Activated CD8-positive, alpha-beta memory T cell treated with anti-CD3 and anti-CD28 coated beads, Interleukin-2, amount 50 U/mL, for 4 hours (primary cell): ENCODE results near the gene MED13L.

Source experiments
- DNase-seq: peaks from one replicate; pipeline ENCODE4 v3.0.0-alpha.2; 2020

MED13L gene

DNA sequence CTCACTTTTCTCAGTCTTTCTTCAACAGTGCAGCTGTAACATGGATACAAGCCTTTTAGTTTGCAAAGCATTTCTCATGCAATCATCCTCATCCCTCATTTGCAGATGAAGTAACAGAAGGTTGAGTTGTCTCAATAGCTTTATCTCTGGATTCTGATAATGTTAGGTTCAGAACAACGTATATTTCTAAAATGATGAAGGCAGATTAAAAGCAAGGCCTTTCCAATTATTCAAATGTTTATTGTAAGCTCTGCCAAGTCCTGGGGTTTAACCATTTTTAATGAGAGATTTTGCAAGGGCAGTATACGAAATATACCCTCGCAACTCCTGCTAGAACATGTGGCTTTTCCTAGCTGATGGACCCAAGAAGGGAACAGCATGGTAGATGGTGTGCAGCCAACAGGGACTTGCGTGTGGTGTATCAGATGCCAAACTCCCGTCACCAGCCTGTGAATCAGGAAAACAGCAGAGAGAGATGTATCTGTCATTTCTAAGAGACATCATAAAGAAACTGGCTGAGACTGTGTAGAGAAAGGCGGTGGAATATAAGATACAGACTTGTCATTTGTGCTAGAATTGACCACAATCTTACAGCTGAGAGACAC lies 319.7 kb downstream of the MED13L start:
- no peak for DNase-seq

DNA sequence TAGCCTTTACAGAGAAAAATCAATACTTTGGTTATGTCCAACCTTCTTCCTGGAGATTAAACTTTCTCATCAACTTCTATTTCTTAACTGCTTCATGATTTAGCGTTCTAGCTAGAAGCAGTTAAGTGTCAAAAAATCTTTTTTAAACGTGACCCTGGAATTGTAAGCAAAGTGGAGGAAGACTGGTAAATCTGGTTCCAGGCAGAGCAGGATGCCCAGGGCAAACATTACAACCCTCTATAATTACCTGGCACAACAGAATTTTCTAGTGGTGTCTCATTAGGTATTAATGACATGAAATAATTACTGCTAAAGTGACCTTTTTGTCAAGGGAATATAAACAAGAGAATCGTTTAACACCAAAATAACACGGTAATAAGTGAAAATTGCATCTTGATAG lies 320.8 kb downstream of the MED13L start:
- DNase-seq: no peak

DNA sequence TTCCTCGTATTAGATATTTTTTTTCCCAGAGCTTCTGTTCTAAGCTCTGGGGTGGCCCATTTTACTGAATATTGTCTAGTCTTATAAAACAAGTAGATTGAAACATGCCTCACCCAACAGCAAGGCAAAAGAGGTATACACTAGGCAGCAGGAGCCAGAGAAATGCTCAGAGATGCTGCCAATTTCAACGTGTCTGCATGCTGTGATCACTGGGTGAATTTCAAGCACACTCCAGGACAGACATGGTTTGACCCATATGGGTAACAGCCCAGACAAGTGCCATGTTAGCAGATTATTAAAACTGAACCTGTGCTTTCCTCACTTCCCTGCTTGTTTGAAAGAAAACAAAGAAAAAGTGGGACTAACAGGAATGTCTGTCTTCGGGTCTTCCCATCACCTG lies 321.3 kb downstream of the MED13L start:
- no peak for DNase-seq

DNA sequence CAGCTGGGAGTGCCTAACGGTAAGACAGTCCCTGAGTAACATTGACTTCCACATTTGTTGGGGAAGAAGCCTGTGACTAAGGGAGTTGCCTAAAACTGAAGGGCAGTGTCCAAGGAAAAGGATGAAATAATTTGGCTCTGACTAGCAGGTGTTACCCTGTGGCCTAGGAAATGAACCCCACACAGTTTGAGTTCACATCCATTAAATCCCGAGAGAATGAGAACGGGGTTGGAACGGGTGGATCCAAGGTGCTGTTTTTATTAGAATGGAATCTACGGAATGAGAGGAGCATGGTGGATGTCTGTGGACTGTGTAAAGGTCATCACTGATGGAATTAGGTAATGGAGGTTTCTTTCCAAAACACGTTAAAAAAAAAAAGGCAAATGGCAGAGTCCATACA lies 324.0 kb downstream of the MED13L start:
- DNase-seq: no peak

DNA sequence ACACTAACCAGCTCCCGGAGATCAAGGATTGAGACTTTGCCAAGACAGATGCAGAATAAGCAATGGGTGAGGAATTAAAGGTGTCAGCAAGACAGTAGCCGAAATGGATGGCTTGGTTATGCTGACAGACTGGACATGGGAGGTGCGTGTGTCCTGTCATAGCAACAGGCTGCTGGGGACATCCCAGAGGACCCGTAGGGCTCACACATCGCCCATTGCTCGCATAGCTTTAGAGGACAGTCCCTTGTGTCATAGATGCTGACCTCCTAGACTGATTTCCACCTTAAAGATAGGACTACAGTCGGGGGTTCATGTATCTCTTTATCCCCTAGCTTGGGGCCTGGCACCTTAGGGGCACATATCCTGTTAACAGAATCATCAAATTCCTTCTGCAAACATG lies 324.5 kb downstream of the MED13L start:
- no peak for DNase-seq

DNA sequence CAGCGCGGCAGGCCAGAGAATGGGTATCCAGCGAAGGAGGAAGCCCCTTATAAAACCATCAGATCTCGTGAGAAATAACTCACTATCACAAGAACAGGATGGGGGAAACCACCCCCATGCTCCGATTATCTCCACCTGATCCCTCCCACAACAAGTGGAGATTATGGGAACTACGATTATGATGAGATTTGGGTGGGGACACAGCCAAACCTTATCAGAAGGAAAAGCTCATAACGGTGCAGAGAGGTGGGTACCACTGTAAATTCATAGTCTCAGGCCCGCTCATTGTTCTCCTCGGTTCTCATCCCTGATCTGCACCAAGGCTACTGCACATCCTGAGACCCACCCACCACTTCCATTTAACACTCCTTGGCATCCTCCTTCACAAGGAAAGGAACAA lies 326.5 kb downstream of the MED13L start:
- DNase-seq: no peak

DNA sequence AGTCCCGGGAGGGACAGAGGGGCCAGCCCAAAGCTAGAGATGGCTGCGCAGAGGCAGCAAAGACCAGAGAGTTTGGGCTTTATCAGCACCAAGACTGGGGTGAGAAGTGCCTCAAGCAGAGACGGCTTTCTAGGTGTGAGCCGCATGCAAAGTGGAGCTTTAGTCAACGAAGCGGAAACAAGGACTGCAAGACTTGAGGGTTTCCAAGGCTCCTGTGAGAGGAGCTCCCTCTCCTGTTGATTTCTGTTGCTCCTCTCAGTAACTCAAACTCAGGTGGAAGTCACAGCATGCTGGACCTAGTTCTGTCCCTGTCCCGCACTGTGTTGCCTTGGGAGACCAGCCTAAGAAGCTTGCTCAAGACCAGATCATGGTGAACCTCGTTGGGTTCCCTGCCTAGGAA lies 327.8 kb downstream of the MED13L start:
- no peak for DNase-seq

DNA sequence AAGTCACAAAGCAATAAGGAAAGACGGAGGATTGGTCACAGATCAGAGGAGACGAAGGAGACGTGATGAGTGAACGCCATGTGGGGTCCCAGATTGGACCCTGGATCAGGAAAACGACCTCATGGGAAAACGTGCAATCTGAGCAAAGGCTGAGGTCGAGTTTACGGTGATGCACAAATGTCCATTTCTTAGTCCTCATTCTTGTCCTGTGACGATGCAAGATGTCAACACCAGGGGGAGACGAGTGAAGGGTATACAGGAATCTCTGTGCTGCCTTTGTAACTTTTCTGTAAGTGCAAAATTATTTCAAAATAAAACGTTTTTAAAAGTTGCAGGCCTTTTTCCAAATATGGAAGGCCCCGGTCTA lies 329.8 kb downstream of the MED13L start:
- no peak for DNase-seq

DNA sequence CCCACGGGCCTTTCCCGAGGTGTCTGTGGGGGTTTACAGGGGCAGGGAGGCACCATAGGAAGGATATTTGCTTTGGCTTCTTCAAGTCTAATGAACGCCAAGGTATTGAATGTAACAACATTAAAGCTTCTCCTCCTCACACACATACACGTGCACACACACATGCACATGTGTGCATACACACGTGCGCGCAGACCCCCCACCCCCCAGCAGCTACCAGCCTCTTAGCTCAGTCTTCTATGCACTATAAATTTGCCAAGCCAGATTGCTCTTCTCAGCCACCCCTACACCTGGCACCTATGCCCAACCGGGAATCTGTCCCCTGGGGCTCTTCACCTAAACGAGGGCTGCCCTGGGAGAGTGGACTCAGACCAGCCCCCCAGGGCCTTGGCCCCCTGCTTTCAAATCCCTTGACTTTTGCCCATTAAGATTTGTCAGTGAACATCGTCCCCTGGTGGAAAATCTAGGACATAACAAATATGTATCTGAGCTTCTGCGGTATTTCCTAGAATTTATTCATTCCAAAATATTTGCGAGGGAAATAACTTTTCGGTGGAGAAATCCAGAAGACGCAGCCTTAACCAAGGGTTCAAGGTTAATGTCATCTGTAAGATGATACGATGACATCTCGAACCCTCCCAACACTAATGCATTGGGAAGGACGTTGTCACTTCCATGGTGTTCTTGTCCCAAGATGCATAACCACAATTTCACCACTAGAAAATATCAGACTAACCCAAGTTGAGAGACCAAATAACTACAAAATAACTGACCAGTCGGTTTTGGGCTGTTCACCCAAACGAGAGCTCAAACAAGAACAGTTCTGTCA lies 330.4 kb downstream of the MED13L start:
- DNase-seq: no peak

DNA sequence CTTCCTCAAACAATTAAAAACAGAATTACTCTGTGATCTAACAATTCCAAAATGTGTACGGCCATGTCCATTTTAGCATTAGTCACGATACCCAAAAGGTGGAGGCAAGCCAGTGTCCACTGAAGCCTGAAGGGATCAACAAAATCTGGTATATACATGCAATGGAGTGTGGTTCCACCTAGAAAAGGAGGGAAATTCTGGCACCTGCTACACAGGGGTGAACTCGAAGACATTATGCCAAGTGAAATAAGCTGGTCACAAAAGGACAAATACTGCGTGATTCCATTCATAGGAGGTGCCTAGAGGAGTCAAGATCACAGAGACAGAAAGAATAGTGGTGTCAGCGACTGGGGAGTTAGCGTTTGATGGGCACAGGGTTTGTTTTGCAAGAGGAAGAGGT lies 331.4 kb downstream of the MED13L start:
- no peak for DNase-seq

DNA sequence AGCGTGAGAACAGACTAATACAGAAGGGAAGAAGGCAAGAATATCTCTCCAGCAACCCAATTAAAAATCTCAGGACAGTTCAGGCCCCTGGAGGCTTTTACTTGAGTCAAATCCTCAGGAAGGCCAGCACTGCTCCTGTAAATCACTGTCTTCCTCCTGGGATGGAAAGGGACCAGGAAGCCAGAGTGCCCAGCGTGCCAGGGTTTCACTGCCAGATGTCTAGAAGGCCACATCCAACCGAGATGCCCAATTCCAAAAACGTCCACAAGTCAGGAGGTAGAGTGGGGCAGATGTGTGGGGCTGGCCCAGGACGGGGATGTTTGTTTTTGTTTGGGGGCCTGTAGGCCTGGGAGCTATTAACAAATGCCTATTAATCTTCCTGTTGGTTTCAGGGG lies 332.0 kb downstream of the MED13L start:
- no peak for DNase-seq

DNA sequence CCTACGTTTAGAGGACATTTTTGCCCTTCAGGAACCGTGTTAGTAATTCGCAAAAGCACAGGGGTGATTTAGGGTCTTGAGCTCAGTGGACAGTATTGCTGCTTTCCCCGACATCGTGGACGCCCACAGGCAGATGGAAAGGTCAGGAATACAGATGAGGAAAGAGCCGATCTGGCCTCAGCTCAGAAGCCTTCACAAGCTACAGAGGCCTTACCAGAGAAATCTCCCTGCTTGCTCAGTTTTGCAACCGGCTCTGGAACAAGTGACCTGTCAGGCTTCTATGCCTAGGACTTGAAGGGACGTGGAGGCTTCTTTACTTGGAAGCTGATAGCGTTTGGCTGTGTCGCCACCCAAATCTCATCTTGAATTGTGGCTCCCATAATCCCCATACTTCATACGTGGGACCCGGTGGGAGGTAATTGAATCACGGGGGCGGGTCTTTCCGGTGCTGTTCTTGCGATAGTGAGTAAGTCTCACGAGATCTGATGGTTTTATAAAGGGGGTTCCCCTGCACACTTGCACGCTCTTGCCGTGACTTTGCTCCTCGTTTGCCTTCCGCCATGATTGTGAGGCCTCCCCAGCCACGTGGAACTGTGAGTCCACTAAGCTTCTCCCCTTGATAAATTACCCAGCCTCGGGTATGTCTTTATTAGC lies 332.5 kb downstream of the MED13L start:
- DNase-seq: no peak

DNA sequence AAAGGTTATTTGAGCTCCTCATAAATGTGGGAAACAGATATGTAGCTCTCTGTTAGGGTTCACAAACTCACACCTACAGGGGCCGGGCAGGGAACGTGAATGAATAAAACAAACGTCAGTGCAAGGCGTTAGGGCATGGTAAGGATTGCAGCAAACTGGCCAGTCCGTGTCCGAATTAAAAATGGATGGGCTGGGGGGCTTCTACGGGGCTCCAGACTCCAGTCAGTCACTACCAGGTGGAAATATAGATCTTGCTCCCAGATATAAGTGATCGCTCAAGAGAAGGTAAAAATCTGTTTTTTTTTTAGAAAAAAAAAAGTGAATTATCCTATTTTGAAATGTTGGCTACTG lies 333.1 kb downstream of the MED13L start:
- no peak for DNase-seq

DNA sequence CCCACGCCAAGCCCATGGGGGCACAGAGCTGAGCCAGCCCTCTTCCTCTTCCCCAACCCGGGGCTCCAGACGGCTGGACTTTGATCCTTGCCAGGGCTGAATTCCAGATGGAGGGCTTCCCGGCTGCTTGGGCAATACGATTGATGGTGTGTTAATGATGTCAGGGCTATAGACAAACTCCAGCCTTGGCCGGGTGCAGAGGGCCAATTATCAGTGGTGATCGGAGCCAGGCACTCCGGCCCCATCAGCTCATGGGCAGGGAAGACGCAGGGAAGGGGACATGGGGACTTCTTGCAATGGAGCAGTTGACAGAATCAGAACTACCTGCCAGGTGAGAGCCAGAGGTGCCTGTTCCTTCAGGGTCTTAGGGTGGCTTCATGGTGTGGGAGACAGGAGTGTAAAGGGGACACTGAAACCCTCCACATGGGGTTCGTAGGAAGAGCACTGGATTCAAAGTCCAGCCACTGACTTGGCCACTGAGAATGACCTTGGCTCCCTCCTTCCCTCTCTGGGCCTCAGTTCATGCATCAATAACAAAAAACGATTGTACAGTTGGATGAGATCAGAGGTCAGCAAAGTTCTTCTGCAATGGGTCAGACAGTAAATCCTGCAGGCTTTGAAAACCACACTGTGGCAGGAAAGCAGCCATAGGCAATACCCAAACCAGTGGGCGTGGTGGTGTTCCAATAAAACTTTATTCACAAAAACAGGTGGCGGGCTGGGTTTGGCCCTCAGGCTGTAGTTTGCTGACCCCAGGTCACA lies 333.7 kb downstream of the MED13L start:
- DNase-seq: no peak

DNA sequence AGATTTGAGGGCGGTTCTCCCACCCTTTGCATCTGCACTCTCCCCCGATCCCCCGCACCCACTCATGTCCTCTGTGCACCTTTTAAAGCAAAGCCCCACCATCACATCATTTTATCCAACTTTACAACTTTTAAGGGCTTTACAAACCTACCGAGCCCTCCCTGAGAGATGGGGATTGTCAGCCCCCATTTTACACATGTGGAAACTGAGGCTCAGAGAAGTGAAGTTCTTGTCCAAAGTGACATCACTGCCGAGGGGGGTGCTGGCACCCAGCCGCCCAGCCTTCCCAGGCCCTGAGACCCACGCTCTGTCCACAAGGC lies 334.2 kb downstream of the MED13L start:
- no peak for DNase-seq

DNA sequence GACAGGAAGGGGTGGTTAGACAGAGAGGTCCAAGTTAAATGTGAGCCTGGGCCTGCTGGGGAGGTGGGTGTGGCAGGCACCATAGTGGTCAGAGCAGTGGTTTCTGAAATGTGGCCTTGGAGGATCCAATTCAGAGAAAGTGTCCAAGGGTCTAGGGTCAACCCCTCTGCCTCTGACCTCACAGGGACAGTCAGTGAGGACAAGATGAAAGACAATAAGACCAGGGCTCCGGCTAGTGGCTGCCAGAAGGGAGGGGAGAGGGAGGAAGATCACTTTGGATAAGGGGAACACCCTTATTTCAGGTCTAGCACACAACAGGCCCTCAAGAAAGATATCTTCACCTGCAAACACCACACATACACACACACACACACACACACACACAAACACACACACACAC lies 335.1 kb downstream of the MED13L start:
- DNase-seq: no peak

DNA sequence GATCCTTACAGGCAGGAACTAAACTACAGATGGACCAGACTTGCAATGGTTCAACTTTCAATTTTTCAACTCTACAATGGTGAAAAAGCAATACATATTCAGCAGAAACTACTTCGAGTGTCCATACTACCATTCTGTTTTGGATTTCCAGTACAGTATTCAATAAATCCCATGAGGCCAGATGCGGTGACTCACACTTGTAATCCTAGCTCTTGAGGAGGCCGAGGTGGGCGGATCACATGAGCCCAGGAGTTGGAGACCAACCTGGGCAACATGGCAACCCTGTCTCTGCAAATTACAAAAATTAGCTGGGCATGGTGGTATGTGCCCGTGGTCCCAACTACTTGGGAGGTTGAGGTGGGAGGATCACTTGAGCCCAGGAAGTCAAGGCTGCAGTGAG lies 336.1 kb downstream of the MED13L start:
- no peak for DNase-seq

DNA sequence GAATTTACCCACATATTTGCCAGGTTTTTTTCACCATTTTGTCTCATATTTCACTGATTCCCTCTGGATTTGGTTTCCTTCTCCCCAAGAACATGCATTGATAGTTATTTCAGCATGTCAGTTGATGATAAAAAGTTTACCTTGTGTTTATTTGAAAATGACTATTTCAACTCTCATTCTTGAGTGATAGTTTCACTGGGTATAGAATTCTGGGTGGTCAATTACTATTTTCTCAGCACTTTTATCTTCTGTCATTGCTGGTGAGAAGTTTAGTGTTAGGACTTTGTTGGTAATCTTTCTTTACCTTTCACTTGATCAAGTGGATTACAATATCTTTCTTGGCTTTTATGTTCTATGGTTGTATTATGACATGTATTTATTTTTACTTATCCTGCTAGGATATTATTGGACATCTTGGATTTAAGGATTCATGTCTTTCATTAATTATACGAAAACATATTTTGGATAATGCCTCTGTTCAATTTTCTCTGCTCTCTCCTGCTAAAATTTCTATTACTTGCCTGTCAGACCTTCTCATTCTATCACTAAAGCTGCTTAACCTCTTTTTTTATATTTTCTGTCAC lies 338.6 kb downstream of the MED13L start:
- no peak for DNase-seq

DNA sequence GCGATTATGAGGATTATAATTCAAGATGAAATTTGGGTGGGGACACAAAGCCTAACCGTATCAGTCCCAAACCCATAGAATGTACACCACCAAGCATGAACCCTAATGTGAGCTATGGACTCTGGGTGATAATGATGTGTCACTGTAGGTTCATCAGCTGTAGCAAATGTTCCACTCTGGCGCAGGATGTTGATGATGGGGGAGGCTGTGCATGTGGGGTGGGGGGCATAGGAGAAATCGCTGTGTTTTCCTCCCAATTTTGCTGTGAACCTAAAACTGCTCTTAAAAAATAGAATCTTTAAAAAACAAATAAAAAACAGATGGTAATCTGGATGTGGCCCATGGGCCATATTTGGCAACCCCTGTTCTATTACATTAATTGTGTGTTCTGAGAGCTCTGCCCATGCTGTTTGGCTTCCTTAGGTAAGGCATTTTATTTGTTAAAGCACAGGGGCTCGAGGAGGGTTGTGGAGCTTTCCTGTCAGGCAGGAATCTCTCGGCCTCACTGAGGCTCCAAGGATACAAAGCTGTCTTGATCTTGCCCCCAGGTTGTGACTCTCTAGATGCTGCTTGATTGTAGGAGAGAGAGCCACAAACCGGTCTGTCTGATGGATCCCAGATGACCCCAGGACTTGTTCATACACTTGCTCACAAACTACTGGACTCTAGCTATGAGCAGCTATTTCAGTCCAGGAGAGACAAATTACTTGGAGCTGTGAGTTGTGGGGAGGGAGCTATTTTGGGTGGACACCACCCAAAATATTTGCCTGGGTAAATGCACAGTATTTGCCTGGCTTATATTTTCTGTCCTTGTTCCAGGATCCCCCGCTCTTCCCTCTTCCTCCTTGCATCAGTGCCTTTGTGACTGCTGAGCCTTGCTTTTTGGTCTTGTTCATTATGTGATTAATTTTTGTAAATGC lies 340.2 kb downstream of the MED13L start:
- no peak for DNase-seq

DNA sequence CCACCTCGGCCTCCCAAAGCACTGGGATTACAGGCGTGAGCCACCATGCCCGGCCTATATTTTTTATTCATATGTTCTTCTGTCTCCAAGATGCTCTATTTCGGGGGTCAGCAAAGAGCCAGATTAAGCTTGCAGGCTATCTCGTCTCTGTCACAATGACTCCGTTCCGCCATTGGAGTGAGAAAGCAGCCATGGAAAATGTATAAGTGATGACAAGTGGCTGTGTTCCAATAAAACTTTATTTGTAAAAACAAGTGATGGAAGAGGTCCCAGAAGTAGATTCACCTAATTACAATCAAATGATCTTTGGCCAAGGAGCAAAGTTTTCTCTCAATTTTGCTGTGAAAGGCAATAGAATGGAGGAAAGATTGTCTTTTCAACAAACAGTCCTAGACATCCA lies 342.6 kb downstream of the MED13L start:
- DNase-seq: no peak

DNA sequence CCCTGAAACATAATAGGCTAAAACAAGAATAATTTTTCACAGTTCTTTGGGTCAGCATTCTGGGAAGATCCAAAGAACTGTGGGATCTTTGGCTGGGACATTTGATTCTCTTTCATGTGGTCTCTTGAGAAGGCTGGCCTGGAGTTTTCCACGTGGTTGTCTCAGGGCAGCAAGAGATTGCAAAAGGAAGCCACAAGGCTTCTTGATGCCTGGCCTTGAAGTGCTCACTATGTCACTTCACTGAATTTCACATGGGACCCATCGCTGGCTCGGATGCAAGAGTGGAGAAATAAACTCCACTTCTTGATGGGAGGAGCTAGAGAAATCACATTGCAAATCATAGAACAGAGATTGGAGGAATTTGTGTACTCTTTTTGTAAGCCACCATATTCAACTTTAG lies 343.4 kb downstream of the MED13L start:
- no peak for DNase-seq

DNA sequence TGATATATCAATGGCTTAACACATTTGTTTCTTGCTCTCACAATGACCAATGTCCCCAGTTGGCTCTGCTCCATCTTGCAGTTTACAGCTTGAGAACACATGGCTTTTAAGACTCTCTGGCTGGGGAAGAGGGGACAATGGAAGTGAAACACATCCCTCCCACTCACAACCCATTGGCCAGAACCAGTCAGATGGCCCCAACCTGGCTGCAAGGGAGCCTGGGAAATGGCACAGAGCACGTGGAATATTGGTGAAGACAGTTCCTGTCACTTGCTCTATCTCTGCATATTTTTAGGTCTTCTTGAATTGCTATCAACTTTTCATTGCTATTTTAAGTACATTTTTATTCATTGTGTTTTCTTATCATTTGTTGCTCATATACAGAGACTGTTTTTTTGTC lies 345.4 kb downstream of the MED13L start:
- no peak for DNase-seq

DNA sequence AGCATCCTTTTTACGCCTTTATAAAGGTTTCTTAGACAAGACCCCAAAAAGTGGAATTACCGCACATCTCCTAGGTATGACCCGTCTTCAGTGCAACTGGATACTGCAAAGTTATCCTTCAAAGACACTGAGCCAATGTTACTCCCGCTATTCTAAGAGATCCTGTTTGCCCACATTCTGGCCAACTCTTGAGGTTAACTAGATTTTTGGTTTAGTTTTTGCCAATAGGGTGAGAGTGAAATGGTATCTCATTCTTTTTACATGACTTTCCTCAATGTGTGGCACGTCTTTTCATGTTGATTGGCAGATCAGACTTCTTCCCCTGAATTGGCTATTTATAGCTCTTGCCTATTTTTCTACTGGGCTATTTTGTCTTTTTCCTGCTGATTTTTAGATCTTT lies 347.2 kb downstream of the MED13L start:
- no peak for DNase-seq
